GM12874 (cell line): ENCODE results near the gene MEX3D.

ENCODE experiments used
- CTCF ChIP-seq: IDR thresholded peaks from 2 replicates; pipeline ENCODE4 v1.5.1; 2011; ENCODE audit warnings: low read depth, mild to moderate bottlenecking, control low read depth, low read length, moderate library complexity; ENCODE audit not compliant: insufficient read depth

MEX3D gene

DNA sequence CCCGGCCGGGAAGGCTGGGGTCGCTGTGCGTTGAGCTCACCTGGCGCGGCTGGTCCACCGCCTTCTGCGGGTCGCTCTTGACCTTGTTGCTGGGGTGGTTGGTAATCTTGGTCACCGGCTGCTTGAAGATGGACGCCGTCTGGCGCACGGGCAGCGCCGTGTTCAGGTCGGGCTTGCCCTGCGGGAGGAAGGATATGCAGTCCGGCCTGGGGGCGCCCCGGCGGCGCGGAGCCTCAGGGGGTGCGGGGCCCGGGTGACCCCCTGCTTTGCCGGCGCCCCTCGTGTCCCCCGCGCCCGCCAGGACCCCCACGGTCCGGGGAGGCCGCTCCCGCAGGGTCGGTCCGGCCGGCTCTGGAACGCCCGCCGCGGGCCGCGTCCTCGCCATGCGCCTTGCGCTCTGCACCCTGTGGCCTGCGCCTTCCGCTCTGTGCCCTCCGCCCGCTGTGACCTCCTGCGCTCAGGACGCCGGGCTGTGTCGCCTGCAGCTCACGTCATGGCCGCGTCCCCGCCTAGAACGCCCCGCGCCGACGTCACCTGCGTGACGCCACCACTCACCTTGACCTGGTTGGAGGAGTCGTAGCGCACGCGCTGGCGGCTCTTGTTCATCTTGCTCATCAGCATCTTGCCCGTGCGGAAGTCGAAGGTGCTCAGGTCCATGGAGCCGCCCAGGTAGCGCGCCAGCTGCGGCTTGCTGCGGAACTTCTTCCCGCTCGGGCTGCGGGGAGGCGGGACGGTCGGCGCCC, 16.5 kb upstream of the MEX3D start:
- no peak for TF ChIP-seq CTCF

- TF ChIP-seq CTCF: no peak
These were observed 14.1 kb upstream of the MEX3D start for GRCh38 chr19:1582201-1582600.

- TF ChIP-seq CTCF: no peak
These were observed 12.8 kb upstream of the MEX3D start for GRCh38 chr19:1580957-1581356.

DNA sequence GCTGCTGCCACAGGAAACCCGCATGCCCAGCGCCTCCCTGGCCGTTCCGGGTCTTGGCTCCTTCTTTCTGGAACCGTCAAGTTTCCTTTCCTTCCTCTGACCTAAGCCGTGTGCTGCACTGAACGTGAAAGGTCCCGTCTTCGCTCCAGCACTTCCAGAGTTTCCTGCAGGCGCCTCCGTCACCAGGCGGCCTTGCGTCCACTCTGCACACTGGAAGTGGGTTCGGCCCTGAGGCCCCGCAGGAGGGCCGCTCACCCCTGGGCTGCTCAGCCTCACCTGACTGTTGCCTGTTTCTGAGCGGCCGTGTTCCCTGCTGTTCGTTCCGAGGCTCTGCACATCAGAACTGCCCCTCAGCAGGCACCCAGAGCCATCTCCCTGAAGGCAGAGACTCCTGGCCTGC, 12.3 kb upstream of the MEX3D start:
- TF ChIP-seq CTCF: no peak

DNA sequence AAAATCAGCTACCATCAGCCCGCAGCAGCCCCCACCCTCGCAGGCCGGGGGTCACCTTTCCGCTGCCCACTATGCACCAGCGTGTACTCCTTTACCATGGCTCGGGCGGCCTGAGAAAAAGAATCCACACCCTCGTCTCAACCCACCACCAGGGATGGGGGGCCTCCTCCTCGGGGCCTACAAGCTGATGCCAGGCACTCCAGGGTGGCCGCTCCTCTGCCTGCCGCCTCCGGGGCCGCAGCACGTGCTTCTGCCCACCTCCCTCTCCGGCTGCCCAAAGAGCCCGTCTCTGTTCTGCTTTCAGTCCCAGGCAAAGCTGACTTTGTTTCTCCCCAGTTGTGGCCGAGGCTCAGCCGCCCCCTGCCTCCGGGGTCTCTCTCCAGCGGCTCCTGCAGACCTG, 11.1 kb upstream of the MEX3D start:
- no peak for TF ChIP-seq CTCF

GRCh38 chr19:1577929-1578618, 9.9 kb upstream of the MEX3D start:
- TF ChIP-seq CTCF: no peak

DNA sequence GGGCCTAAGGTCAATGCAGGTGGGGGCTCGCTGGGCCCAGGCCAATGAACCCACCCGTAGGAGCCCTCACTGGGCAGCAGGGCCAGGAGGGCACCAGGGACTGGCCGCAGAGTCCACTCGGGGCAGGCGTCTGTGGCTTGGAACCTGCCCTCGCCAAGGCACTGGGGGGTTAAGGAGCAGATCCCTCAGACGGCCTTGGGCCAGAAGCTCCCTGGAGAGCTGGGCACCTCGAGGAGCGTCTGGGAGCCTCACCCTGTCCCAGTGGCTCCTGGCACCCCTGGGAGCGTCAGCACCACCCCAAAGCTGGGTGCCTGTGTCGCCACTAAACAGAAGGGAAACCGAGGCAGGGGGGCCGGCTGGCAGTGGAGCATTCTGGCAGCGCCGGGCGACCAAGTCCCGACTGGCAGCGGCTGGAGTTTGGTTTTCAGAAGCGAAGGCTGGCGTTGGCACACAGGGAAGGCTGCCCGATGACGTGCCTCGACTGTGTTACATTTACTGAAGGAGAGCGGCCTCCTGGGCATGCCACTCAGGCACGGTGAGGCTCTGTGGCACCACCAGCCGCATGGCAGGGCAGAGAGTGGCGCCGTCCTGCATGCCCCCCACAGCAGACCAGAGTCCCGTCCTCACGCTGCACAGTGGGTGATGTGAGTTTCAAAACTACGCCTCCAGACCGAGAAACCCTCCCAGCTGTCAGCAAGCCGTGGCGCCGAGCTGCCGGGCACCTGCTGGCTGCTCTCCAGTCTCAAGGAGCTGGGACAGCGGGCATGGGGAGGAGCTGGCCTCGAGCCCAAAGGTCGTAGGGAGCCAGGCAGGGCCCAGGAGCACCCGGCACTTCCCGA, 9.2 kb upstream of the MEX3D start:
- no peak for TF ChIP-seq CTCF
